OCI-LY7 (cell line): Measurements from ENCODE around the gene SPRING1.

ENCODE experiments used
- CTCF ChIP-seq: fragments of 200-600 bp; sonication (generic); conservative IDR thresholded peaks from 2 replicates; pipeline ENCODE4 v1.5.1; 2014; ENCODE audit warnings: mild to moderate bottlenecking, antibody characterized with exemption, low read length, moderate library complexity, mixed read lengths
- EZH2phosphoT487 ChIP-seq: fragments of 200-600 bp; sonication (generic); IDR thresholded peaks from 2 replicates; pipeline ENCODE4 v1.6.1; 2018; ENCODE audit warnings: low read depth, borderline replicate concordance, mild to moderate bottlenecking, mixed run types, antibody characterized with exemption, low read length, moderate library complexity, mixed read lengths

- TF ChIP-seq CTCF = no peak
- no peak for TF ChIP-seq EZH2phosphoT487
These were observed 28.9 kb upstream of the SPRING1 start for GRCh38 chr12:116766746-116767145.
